HepG2 (cell line): ENCODE results near the gene PC. TPM values are rescaled to one million over a fixed set of nuclear protein-coding genes. Genes with fewer than 3 reads are reported as not detected.

Experiments
- ETV5 ChIP-seq: IDR thresholded peaks from 2 replicates; pipeline ENCODE4 v1.6.1; 2018; ENCODE audit warnings: missing biosample characterization, missing genetic modification reagents, inconsistent platforms, borderline replicate concordance
- HCFC1 ChIP-seq: fragments of 150-350 bp; IDR thresholded peaks from 2 replicates; pipeline ENCODE4 v1.6.1; 2014; ENCODE audit warnings: low read depth, low read length
- HIVEP1 ChIP-seq: sonication (generic); formaldehyde crosslinking; IDR thresholded peaks from 2 replicates; pipeline ENCODE4 v1.4.0; 2020; ENCODE audit warnings: mild to moderate bottlenecking, missing genetic modification reagents
- IKZF5 ChIP-seq: IDR thresholded peaks from 2 replicates; pipeline ENCODE4 v1.6.1; 2018; ENCODE audit warnings: missing genetic modification reagents, mild to moderate bottlenecking, missing compliant biosample characterization
- IRF2 ChIP-seq: IDR thresholded peaks from 2 replicates; pipeline ENCODE4 v1.6.1; 2018; ENCODE audit warnings: missing genetic modification reagents, missing compliant biosample characterization
- LCORL ChIP-seq, 2 experiments: fragments of 450-650 bp in 1 of 2; sonication (generic) in 1 of 2; formaldehyde crosslinking in 1 of 2; IDR thresholded peaks; 2 replicates each; pipeline versions ENCODE4 v1.5.0 to v1.6.1; 2017 to 2020; ENCODE audit warnings: antibody characterized with exemption in 1 of 2, missing genetic modification reagents in 1 of 2
- NONO ChIP-seq, 2 experiments: fragments of 450-650 bp in 1 of 2; sonication (generic) in 1 of 2; formaldehyde crosslinking in 1 of 2; IDR thresholded peaks in 1 of 2; conservative IDR thresholded peaks in 1 of 2; 2 replicates each; pipeline versions ENCODE4 v1.6.1 to v1.8.0; 2017 to 2022; ENCODE audit warnings: mild to moderate bottlenecking in 1 of 2, missing genetic modification reagents in 1 of 2, moderate library complexity in 1 of 2
- SNAI1 ChIP-seq: sonication (generic); formaldehyde crosslinking; IDR thresholded peaks from 2 replicates; pipeline ENCODE4 v1.5.0; 2020; ENCODE audit warnings: mild to moderate bottlenecking, missing genetic modification reagents, borderline replicate concordance
- SOX5 ChIP-seq: IDR thresholded peaks from 2 replicates; pipeline ENCODE4 v1.6.1; 2016; ENCODE audit warnings: borderline replicate concordance
- TFE3 ChIP-seq: IDR thresholded peaks from 2 replicates; pipeline ENCODE4 v1.6.1; 2016
- TOPORS ChIP-seq: sonication (generic); formaldehyde crosslinking; IDR thresholded peaks from 2 replicates; pipeline ENCODE4 v1.8.0; 2023; ENCODE audit warnings: mild to moderate bottlenecking, missing genetic modification reagents
- ZBTB20 ChIP-seq: sonication (generic); formaldehyde crosslinking; IDR thresholded peaks from 2 replicates; pipeline ENCODE4 v1.8.1; 2023; ENCODE audit warnings: missing genetic modification reagents, low read depth, mild to moderate bottlenecking, borderline replicate concordance
- ZNF124 ChIP-seq: sonication (generic); formaldehyde crosslinking; IDR thresholded peaks from 2 replicates; pipeline ENCODE4 v1.4.0; 2020; ENCODE audit warnings: missing genetic modification reagents
- ZNF362 ChIP-seq: sonication (generic); formaldehyde crosslinking; IDR thresholded peaks from 2 replicates; pipeline ENCODE4 v1.4.0; 2020; ENCODE audit warnings: missing genetic modification reagents, mild to moderate bottlenecking, borderline replicate concordance
- ZNF589 ChIP-seq: sonication (generic); formaldehyde crosslinking; conservative IDR thresholded peaks from 2 replicates; pipeline ENCODE4 v1.8.0; 2022; ENCODE audit warnings: mild to moderate bottlenecking, moderate library complexity, missing genetic modification reagents
- ZSCAN30 ChIP-seq: sonication (generic); formaldehyde crosslinking; IDR thresholded peaks from 2 replicates; pipeline ENCODE4 v1.5.0; 2020; ENCODE audit warnings: mild to moderate bottlenecking, missing genetic modification reagents
- polyA plus RNA-seq, 8 experiments: library from polyadenylated mRNA; depleted of rRNA in 3 of 8; stranded (reverse) in 7 of 8; unstranded in 1 of 8; fragments of >200 nt; fragmentation: Illumina TruSeq in 4 of 8; extraction: Trizol in 4 of 8; gene quantifications; 2 replicates each; pipeline versions ENCODE4 v1.2.1 to v1.2.3, GENCODE V29; 2011 to 2016; ENCODE audit warnings: low read depth in 4 of 8, missing spikeins in 1 of 8, mixed read lengths in 1 of 8; ENCODE audit not compliant: insufficient read depth in 1 of 8
- total RNA-seq, 5 experiments: library from RNA; depleted of rRNA; stranded (reverse); fragments of >200 nt; fragmentation: Illumina TruSeq; extraction: Trizol; gene quantifications; 2 replicates each; pipeline ENCODE4 v1.2.3, GENCODE V29; 2016; ENCODE audit warnings: low read depth in 1 of 5
- TF ChIP-seq, protein P1 (sequence below): IDR thresholded peaks from 2 replicates; pipeline ENCODE4 v1.6.1; 2016; ENCODE audit warnings: low read depth, missing genetic modification reagents, missing compliant biosample characterization
- TF ChIP-seq, protein P2 (sequence below): sonication (generic); formaldehyde crosslinking; IDR thresholded peaks from 2 replicates; pipeline ENCODE4 v1.5.1; 2020; ENCODE audit warnings: mild to moderate bottlenecking, missing genetic modification reagents, borderline replicate concordance

PC gene
- total and polyA plus RNA-seq, 2 of the 13 experiments (the other 11 are each of a cell fraction or from before 2014, with no cell fraction given), result 29.0 to 39.0 TPM

DNA sequence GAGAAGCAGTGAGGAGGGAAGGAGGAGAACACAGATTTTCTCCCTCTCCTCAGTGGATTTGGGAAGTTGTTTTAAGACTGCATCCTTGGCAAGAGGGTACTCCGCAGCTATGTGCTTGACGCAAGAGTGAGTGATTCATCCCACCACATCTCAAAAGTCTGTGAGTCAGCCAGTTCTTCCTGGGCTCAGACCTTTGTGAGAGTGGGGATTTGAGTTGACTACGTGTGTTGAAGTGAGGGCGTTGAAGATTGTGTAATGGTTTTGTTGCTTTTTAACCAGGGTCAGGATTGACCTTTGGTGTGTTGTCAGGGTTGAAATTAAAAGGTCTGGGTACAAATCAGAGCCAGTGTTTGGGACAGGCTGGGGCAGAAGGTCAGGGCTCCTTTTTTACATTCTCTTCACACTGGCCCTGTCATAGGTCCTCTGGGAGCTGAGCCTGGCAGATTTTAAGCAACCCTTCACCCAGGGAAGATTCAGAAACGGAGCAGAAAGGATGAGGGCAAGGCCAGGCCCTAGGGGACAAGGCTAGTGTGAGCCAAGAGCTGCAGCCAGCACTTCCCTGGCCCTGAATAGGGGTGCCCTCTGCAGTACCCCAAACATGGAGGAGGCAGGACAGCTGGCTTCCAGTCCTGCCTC, 12.7 kb upstream of the PC start (continued):
- TF ChIP-seq TFE3 (CRISPR knock-in tag) (0 out of 2 replicates have a peak, but pooled peaks have one; percentile 57), TOPORS (CRISPR knock-in tag) (no peak; the same call in 1 of the 2 replicates), SOX5 (CRISPR knock-in tag) (peak; percentile 91), ETV5 (peak; percentile 62; the same call in 1 of the 2 replicates), IKZF5 (CRISPR knock-in tag) (peak; percentile 82; the same call in 1 of the 2 replicates), ZNF362 (CRISPR knock-in tag) (no peak), IRF2 (CRISPR knock-in tag) (peak; percentile 72; the same call in 1 of the 2 replicates), ZSCAN30 (CRISPR knock-in tag) (no peak), SNAI1 (no peak; the same call in 1 of the 2 replicates), NONO (IDR thresholded peaks at IDR 0.05) (no peak), NONO (CRISPR knock-in tag; conservative IDR thresholded peaks at IDR 0.05) (peak; percentile 80), LCORL (IDR thresholded peaks at IDR 0.05) (peak; percentile 85; the same call in 1 of the 2 replicates), LCORL (CRISPR knock-in tag; IDR thresholded peaks at IDR 0.05) (peak; percentile 99), HCFC1 (no peak), HIVEP1 (CRISPR knock-in tag) (no peak), ZNF589 (0 out of 2 replicates have a peak, but pooled peaks have one; percentile 35), ZNF124 (CRISPR knock-in tag) (no peak), ZBTB20 (CRISPR knock-in tag) (peak; percentile 77; the same call in 1 of the 2 replicates)
- TF ChIP-seq, protein P1, sequence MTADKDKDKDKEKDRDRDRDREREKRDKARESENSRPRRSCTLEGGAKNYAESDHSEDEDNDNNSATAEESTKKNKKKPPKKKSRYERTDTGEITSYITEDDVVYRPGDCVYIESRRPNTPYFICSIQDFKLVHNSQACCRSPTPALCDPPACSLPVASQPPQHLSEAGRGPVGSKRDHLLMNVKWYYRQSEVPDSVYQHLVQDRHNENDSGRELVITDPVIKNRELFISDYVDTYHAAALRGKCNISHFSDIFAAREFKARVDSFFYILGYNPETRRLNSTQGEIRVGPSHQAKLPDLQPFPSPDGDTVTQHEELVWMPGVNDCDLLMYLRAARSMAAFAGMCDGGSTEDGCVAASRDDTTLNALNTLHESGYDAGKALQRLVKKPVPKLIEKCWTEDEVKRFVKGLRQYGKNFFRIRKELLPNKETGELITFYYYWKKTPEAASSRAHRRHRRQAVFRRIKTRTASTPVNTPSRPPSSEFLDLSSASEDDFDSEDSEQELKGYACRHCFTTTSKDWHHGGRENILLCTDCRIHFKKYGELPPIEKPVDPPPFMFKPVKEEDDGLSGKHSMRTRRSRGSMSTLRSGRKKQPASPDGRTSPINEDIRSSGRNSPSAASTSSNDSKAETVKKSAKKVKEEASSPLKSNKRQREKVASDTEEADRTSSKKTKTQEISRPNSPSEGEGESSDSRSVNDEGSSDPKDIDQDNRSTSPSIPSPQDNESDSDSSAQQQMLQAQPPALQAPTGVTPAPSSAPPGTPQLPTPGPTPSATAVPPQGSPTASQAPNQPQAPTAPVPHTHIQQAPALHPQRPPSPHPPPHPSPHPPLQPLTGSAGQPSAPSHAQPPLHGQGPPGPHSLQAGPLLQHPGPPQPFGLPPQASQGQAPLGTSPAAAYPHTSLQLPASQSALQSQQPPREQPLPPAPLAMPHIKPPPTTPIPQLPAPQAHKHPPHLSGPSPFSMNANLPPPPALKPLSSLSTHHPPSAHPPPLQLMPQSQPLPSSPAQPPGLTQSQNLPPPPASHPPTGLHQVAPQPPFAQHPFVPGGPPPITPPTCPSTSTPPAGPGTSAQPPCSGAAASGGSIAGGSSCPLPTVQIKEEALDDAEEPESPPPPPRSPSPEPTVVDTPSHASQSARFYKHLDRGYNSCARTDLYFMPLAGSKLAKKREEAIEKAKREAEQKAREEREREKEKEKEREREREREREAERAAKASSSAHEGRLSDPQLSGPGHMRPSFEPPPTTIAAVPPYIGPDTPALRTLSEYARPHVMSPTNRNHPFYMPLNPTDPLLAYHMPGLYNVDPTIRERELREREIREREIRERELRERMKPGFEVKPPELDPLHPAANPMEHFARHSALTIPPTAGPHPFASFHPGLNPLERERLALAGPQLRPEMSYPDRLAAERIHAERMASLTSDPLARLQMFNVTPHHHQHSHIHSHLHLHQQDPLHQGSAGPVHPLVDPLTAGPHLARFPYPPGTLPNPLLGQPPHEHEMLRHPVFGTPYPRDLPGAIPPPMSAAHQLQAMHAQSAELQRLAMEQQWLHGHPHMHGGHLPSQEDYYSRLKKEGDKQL, result peak; percentile 77
- TF ChIP-seq, protein P2, sequence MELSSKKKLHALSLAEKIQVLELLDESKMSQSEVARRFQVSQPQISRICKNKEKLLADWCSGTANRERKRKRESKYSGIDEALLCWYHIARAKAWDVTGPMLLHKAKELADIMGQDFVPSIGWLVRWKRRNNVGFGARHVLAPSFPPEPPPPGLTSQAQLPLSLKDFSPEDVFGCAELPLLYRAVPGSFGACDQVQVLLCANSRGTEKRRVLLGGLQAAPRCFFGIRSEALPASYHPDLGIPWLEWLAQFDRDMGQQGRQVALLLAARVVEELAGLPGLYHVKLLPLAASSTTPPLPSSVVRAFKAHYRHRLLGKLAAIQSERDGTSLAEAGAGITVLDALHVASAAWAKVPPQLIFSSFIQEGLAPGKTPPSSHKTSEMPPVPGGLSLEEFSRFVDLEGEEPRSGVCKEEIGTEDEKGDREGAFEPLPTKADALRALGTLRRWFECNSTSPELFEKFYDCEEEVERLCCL, result no peak
